GM12878 (cell line): ENCODE data around the gene RAC2.

Experiments
- ASH2L ChIP-seq: fragments of 300-600, 200-600 bp; sonication (generic); IDR thresholded peaks from 2 replicates; pipeline ENCODE4 v1.6.1; 2017; ENCODE audit warnings: low read depth, mild to moderate bottlenecking, borderline replicate concordance
- CBX5 ChIP-seq: sonication (generic); IDR thresholded peaks from 2 replicates; pipeline ENCODE4 v1.6.1; 2016; ENCODE audit warnings: low read depth, moderate library complexity, mild to moderate bottlenecking, inconsistent platforms
- CTCF ChIP-seq, 3 experiments: IDR thresholded peaks in 2 of 3; conservative IDR thresholded peaks in 1 of 3; 2 replicates each; pipeline ENCODE4 v1.5.1; 2011; ENCODE audit warnings: low read depth in 3 of 3, low read length in 3 of 3, mild to moderate bottlenecking in 3 of 3, control low read depth in 2 of 3, moderate library complexity in 2 of 3, inconsistent platforms in 1 of 3, mixed read lengths in 1 of 3; ENCODE audit not compliant: control insufficient read depth in 2 of 3, insufficient read depth in 1 of 3; ENCODE audit errors: extremely low read depth in 1 of 3
- EP300 ChIP-seq, 2 experiments: fragments of 150-350 bp in 1 of 2; IDR thresholded peaks; 2 replicates each; pipeline ENCODE4 v1.6.1; 2011 to 2012; ENCODE audit warnings: low read depth in 2 of 2, low read length in 2 of 2, borderline replicate concordance in 1 of 2, improper control_type of control experiment in 1 of 2, inconsistent platforms in 1 of 2; ENCODE audit not compliant: control insufficient read depth in 1 of 2
- ESRRA ChIP-seq: IDR thresholded peaks from 2 replicates; pipeline ENCODE4 v1.6.1; 2012; ENCODE audit warnings: mild to moderate bottlenecking, low read length, improper control_type of control experiment
- EZH2 ChIP-seq: IDR thresholded peaks from 2 replicates; pipeline ENCODE4 v1.6.1; 2012; ENCODE audit warnings: low read depth, mild to moderate bottlenecking, control low read depth, inconsistent platforms, low read length, borderline replicate concordance; ENCODE audit not compliant: control insufficient read depth
- FOXK2 ChIP-seq: fragments of 450-650 bp; IDR thresholded peaks from 2 replicates; pipeline ENCODE4 v1.6.1; 2017; ENCODE audit warnings: mild to moderate bottlenecking, moderate library complexity
- HDAC2 ChIP-seq: fragments of 200-600 bp; sonication (generic); IDR thresholded peaks from 2 replicates; pipeline ENCODE4 v1.6.1; 2017
- IKZF2 ChIP-seq, 2 experiments: fragments of 450-650 bp; IDR thresholded peaks; 2 replicates each; pipeline ENCODE4 v1.6.1; 2017; ENCODE audit warnings: mild to moderate bottlenecking in 2 of 2, moderate library complexity in 2 of 2
- NFIC ChIP-seq: IDR thresholded peaks from 2 replicates; pipeline ENCODE4 v1.6.1; 2012; ENCODE audit warnings: low read depth, mild to moderate bottlenecking, inconsistent platforms, low read length, moderate library complexity
- NFYA ChIP-seq: IDR thresholded peaks from 2 replicates; pipeline ENCODE4 v1.6.1; 2011; ENCODE audit warnings: low read depth, mild to moderate bottlenecking, low read length, improper control_type of control experiment, borderline replicate concordance
- POLR2AphosphoS5 ChIP-seq: IDR thresholded peaks from 2 replicates; pipeline ENCODE4 v1.6.1; 2011; ENCODE audit warnings: mild to moderate bottlenecking, low read length, inconsistent platforms
- TAF1 ChIP-seq: IDR thresholded peaks from 2 replicates; pipeline ENCODE4 v1.6.1; 2011; ENCODE audit warnings: mild to moderate bottlenecking, low read depth, low read length, borderline replicate concordance

DNA sequence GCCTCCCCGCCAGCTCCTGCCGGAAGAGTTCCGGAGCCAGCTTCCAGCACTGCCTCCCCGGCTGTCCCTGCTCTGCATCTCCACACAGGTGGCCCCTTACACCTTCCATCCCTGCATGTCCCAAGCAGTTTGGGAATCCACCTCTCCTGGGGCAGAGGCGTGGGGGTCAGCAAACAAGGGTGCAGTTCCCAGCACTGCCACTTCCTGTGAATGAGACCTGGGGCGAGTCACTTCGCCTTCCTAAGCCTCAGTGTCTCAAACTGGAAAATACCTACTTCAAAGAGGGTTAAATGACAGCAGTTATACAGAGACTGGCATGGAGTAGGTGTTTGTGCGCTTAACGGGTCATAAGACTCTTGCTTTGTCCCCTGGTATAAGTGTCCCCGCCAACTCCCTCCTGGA is 43.5 kb upstream of the RAC2 start:
- TF ChIP-seq HDAC2 (no peak), NFYA (no peak), ESRRA (no peak), ASH2L (no peak), EZH2 (no peak), TAF1 (no peak), CBX5 (no peak), EP300 (IDR thresholded peaks at IDR 0.05; ENCODE audit: borderline replicate concordance in 1 of 2, control insufficient read depth in 1 of 2, low read depth in 2 of 2, low read length in 2 of 2) (no peak), CTCF (IDR thresholded peaks at IDR 0.05 in 2 of 3, conservative IDR thresholded peaks at IDR 0.05 in 1 of 3; ENCODE audit: control insufficient read depth in 2 of 3, extremely low read depth in 1 of 3, insufficient read depth in 1 of 3, low read depth in 3 of 3, low read length in 3 of 3) (no peak), FOXK2 (no peak), NFIC (no peak), POLR2AphosphoS5 (no peak), IKZF2 (IDR thresholded peaks at IDR 0.05) (no peak)
